GM12878 (cell line): ENCODE data around the gene SLC10A4. TPM values are rescaled to one million over a fixed set of nuclear protein-coding genes. Genes with fewer than 3 reads are reported as not detected.

Experiments used
- ATAC-seq: fragments of 200-7000 bp; cut with Tn5 transposase; 3 replicates; pipeline ENCODE4 v1.9.1; 2020; ENCODE audit warnings: mild to moderate bottlenecking, moderate library complexity
- BruUV-seq: library from RNA; stranded (reverse); fragments of 400-500 nt; replicated peaks from 2 replicates; lab custom pipeline; 2021; lab: Mats Ljungman, UMichigan
- CTCF ChIA-PET: fragments of 300-600 bp; sonication (Branson Sonifier 250); formaldehyde crosslinking; extraction: SDS; loops from one replicate; lab custom pipeline; 2021; ENCODE audit warnings: inconsistent platforms; lab: Yijun Ruan, JAX
- POLR2A ChIA-PET: fragments of 350-600 bp; formaldehyde crosslinking; extraction: SDS; loops from one replicate; lab custom pipeline; 2021; ENCODE audit warnings: inconsistent platforms; lab: Charles Lee
- RAD21 ChIA-PET: fragments of 300-600 bp; sonication (Branson Sonifier 250); formaldehyde crosslinking; loops from one replicate; lab custom pipeline; 2023; ENCODE audit warnings: antibody characterized with exemption; ENCODE audit not compliant: unreplicated experiment; lab: Charles Lee
- SMC1A ChIA-PET: fragments of 300-600 bp; sonication (Branson Sonifier 250); formaldehyde crosslinking; loops from one replicate; lab custom pipeline; 2023; ENCODE audit not compliant: unreplicated experiment, uncharacterized antibody; lab: Charles Lee
- DNase-seq: peaks from one replicate; pipeline ENCODE4 v3.0.0-alpha.2; 2011; ENCODE audit warnings: low read depth, low spot score
- FAIRE-seq: peaks from 3 replicates; lab custom pipeline; 2011; peaks lifted over from hg19 to GRCh38; lab: Jason Lieb, UNC
- H2AFZ ChIP-seq: 2 replicates; pipeline ENCODE4 v1.6.0; 2011; ENCODE audit warnings: low read depth, low read length, control low read depth; ENCODE audit not compliant: control insufficient read depth
- H3K27ac ChIP-seq: 2 replicates; pipeline ENCODE4 v1.5.1; 2011; ENCODE audit warnings: control low read depth; ENCODE audit not compliant: control insufficient read depth, insufficient read depth
- H3K27me3 ChIP-seq, 2 experiments: replicated peaks in 1 of 2; 2 replicates each; pipeline versions ENCODE4 v1.6.0 to v1.6.1; 2011; ENCODE audit warnings: low read length in 1 of 2; ENCODE audit not compliant: control insufficient read depth in 2 of 2, insufficient read depth in 2 of 2
- H3K36me3 ChIP-seq, 2 experiments: 2 replicates each; pipeline ENCODE4 v1.5.1; 2011; ENCODE audit warnings: low read length in 1 of 2; ENCODE audit not compliant: control insufficient read depth in 2 of 2, insufficient read depth in 2 of 2
- H3K4me1 ChIP-seq: 2 replicates; pipeline ENCODE4 v1.6.1; 2011; ENCODE audit warnings: mild to moderate bottlenecking, low read length, moderate library complexity, mixed read lengths; ENCODE audit not compliant: control insufficient read depth, insufficient read depth
- H3K4me2 ChIP-seq: 2 replicates; pipeline ENCODE4 v1.6.0; 2011; ENCODE audit warnings: control low read depth; ENCODE audit not compliant: control insufficient read depth, insufficient read depth
- H3K4me3 ChIP-seq: fragments of 200-600 bp; sonication (generic); 2 replicates; pipeline ENCODE4 v1.5.1; 2016
- H3K79me2 ChIP-seq: 2 replicates; pipeline ENCODE4 v1.6.0; 2011; ENCODE audit warnings: low read length; ENCODE audit not compliant: control insufficient read depth, insufficient read depth
- H3K9ac ChIP-seq: 2 replicates; pipeline ENCODE4 v1.8.0; 2011; ENCODE audit warnings: low read length, control low read depth, mixed read lengths; ENCODE audit not compliant: control insufficient read depth, insufficient read depth
- H3K9me3 ChIP-seq: replicated peaks from 3 replicates; pipeline ENCODE4 v1.5.1; 2011; ENCODE audit warnings: mild to moderate bottlenecking, low read length; ENCODE audit not compliant: control insufficient read depth, insufficient read depth
- H4K20me1 ChIP-seq: 2 replicates; pipeline ENCODE4 v1.6.0; 2011; ENCODE audit not compliant: control insufficient read depth, insufficient read depth
- CHD1 ChIP-seq: IDR thresholded peaks from 2 replicates; pipeline ENCODE4 v1.6.1; 2012; ENCODE audit warnings: low read depth, low read length, improper control_type of control experiment
- GABPA ChIP-seq: IDR thresholded peaks from 2 replicates; pipeline ENCODE4 v1.6.1; 2014; ENCODE audit warnings: antibody characterized with exemption, low read depth, mild to moderate bottlenecking, inconsistent platforms
- IRF4 ChIP-seq: IDR thresholded peaks from 2 replicates; pipeline ENCODE4 v1.6.1; 2011; ENCODE audit warnings: low read depth, low read length
- PKNOX1 ChIP-seq: fragments of 450-650 bp; IDR thresholded peaks from 2 replicates; pipeline ENCODE4 v1.6.1; 2016; ENCODE audit warnings: mild to moderate bottlenecking
- POLR2AphosphoS5 ChIP-seq: IDR thresholded peaks from 2 replicates; pipeline ENCODE4 v1.6.1; 2011; ENCODE audit warnings: mild to moderate bottlenecking, low read length, inconsistent platforms
- RBBP5 ChIP-seq: fragments of 200-600 bp; sonication (generic); conservative IDR thresholded peaks from 2 replicates; pipeline ENCODE4 v1.6.1; 2016
- TCF12 ChIP-seq: IDR thresholded peaks from 2 replicates; pipeline ENCODE4 v1.6.1; 2011; ENCODE audit warnings: low read depth, mild to moderate bottlenecking, low read length
- ZBTB40 ChIP-seq: fragments of 450-650 bp; IDR thresholded peaks from 2 replicates; pipeline ENCODE4 v1.6.1; 2016; ENCODE audit warnings: mild to moderate bottlenecking, moderate library complexity, borderline replicate concordance
- ZNF207 ChIP-seq: fragments of 450-650 bp; IDR thresholded peaks from 2 replicates; pipeline ENCODE4 v1.6.1; 2014; ENCODE audit warnings: antibody characterized with exemption, mild to moderate bottlenecking, borderline replicate concordance
- WGBS: methylation state at CpG from one replicate; pipeline ENCODE4 v1.1.6; 2016; ENCODE audit warnings: low lambda C conversion rate; ENCODE audit not compliant: insufficient replicate concordance, insufficient coverage; ENCODE audit errors: missing lambda C conversion rate; 5-methylcytosine and 5-hydroxymethylcytosine counted together
- in situ Hi-C: fragments of 300-500 bp; cut with MboI; formaldehyde crosslinking; loops from 9 replicates; pipeline ENCODE4 v1.14.3; 2018; ENCODE audit warnings: mixed read lengths
- intact Hi-C: fragments of 100-400 bp; cut with micrococcal nuclease; formaldehyde crosslinking; loops from one replicate; pipeline ENCODE4 v1.14.2; 2022; ENCODE audit not compliant: unreplicated experiment
- polyA plus RNA-seq, 11 experiments: library from polyadenylated mRNA; depleted of rRNA in 4 of 11; unstranded in 6 of 11; stranded (reverse) in 5 of 11; fragments of >200 nt; fragmentation: Nextera tagmentation in 4 of 11; fragmentation: Illumina TruSeq in 1 of 11; extraction: Ambion mirVana in 4 of 11; extraction: Trizol in 1 of 11; gene quantifications; 1 replicate in 1 of 11; 2 replicates in 10 of 11; pipeline versions ENCODE4 v1.2.1 to v1.2.3, GENCODE V29; 2011 to 2016; ENCODE audit warnings: inconsistent platforms in 2 of 11, missing spikeins in 2 of 11, low read depth in 1 of 11
- total RNA-seq, 4 experiments: library from RNA; depleted of rRNA in 3 of 4; stranded (reverse); fragments of >200 nt in 3 of 4; fragmentation: Illumina TruSeq in 1 of 4; extraction: Trizol in 1 of 4; gene quantifications; 2 replicates each; pipeline versions ENCODE4 v1.2.1 to v1.2.3, GENCODE V29; 2013 to 2021

SLC10A4 gene
- total and polyA plus RNA-seq, 10 of the 15 experiments (the other 5 are each of a cell fraction or from before 2014, with no cell fraction given): 0.12 TPM; not detected in 9

- TF ChIP-seq GABPA: no peak
- TF ChIP-seq ZBTB40: no peak
- TF ChIP-seq, all 136 proteins: peak for 0
- POLR2A ChIA-PET: no interaction called here
- Histone ChIP-seq H3K4me2 (no peak overlapping the region), H3K9me3 (no peaks in the 10 kb centered on the region), H3K9ac (no peak overlapping the region), H4K20me1 (no peaks in the 10 kb centered on the region), H3K4me3 (no peak overlapping the region), H3K4me1 (no peaks in the 10 kb centered on the region), H3K27ac (no peak overlapping the region), H3K27me3 (no peaks in the 10 kb centered on the region), H3K79me2 (no peaks in the 10 kb centered on the region), H3K36me3 (no peaks in the 10 kb centered on the region), H2AFZ (no peak overlapping the region)
- in situ Hi-C loops (no loop called here), intact Hi-C loops (no loop called here)
- CTCF ChIA-PET: interaction anchor here (0.9 kb wide), 1 partner anchor 10 kb away, joined by 3 read pairs; no protein-coding TSS in a partner anchor
- 39% methylated on average over 2 of the region's 2 CpGs for WGBS
- FAIRE-seq (no peak), ATAC-seq (no peak), DNase-seq (no peak)
- SMC1A ChIA-PET: interaction anchor here (1.3 to 1.4 kb wide), 2 partner anchors 12 to 110 kb away, joined by 3 read pairs; no protein-coding TSS in a partner anchor
- no TSS peak for BruUV-seq
- RAD21 ChIA-PET: no interaction called here
Observed at GRCh38 chr4:48454591-48454990, 28.6 kb upstream of the SLC10A4 start.

- Histone ChIP-seq H3K4me1 (no peaks in the 10 kb centered on the region), H3K4me2 (no peak overlapping the region), H3K36me3 (no peaks in the 10 kb centered on the region), H3K4me3 (no peak overlapping the region), H3K27me3 (no peaks in the 10 kb centered on the region), H3K9ac (no peak overlapping the region), H3K9me3 (no peaks in the 10 kb centered on the region; the same call in 2 of the 3 replicates), H4K20me1 (no peaks in the 10 kb centered on the region), H2AFZ (no peak overlapping the region), H3K79me2 (no peaks in the 10 kb centered on the region), H3K27ac (no peak overlapping the region)
- SMC1A ChIA-PET: no interaction called here
- no peak for DNase-seq
- no TSS peak for BruUV-seq
- POLR2A ChIA-PET: no interaction called here
- intact Hi-C loops: no loop called here
- in situ Hi-C loops: no loop called here
- no peak for FAIRE-seq
- RAD21 ChIA-PET: no interaction called here
- CTCF ChIA-PET: no interaction called here
- no peak for ATAC-seq
- TF ChIP-seq PKNOX1 (no peak), ZNF207 (no peak), RBBP5 (no peak), CHD1 (no peak), TCF12 (no peak), IRF4 (no peak), POLR2AphosphoS5 (no peak), ZBTB40 (no peak)
Observed at GRCh38 chr4:48461000-48461399, 22.1 kb upstream of the SLC10A4 start.
